Esophagus muscularis mucosa (tissue), 4 donors: ENCODE data around the gene ARHGAP15. TPM values are rescaled to one million over a fixed set of nuclear protein-coding genes. Genes with fewer than 3 reads are reported as not detected.

ENCODE experiments used
- DNase-seq: peaks from one replicate; pipeline ENCODE4 v3.0.0-alpha.2; 2017; ENCODE audit errors: extremely low spot score
- H3K27ac ChIP-seq, 4 donors: fragments of 200-600 bp; sonication (generic); replicated peaks in 1 of 4; 1 replicate in 3 of 4; 2 replicates in 1 of 4; pipeline ENCODE4 v1.5.1; 2016 to 2019; ENCODE audit warnings: mild to moderate bottlenecking in 1 of 4
- H3K27me3 ChIP-seq, 4 donors: fragments of 200-600 bp; sonication (generic); one replicate each; pipeline versions ENCODE4 v1.5.1 to v1.6.0; 2016 to 2019
- H3K36me3 ChIP-seq, 4 donors: fragments of 200-600 bp; sonication (generic); one replicate each; pipeline ENCODE4 v1.5.1; 2016 to 2019
- H3K4me1 ChIP-seq, 4 donors: fragments of 200-600 bp; sonication (generic); one replicate each; pipeline ENCODE4 v1.5.1; 2016 to 2019
- H3K4me3 ChIP-seq, 4 donors: fragments of 200-600 bp; sonication (generic); 1 replicate in 2 of 4; 2 replicates in 2 of 4; pipeline ENCODE4 v1.5.1; 2016 to 2019; ENCODE audit warnings: mild to moderate bottlenecking in 4 of 4, moderate library complexity in 1 of 4
- H3K9me3 ChIP-seq, 4 donors: fragments of 200-600 bp; sonication (generic); 1 replicate in 3 of 4; 2 replicates in 1 of 4; pipeline ENCODE4 v1.5.1; 2016 to 2019
- EP300 ChIP-seq: sonication (generic); formaldehyde crosslinking; IDR thresholded peaks from one replicate; pipeline ENCODE4 v1.6.1; 2017; ENCODE audit warnings: antibody characterized with exemption
- POLR2A ChIP-seq: fragments of 450-650 bp; IDR thresholded peaks from one replicate; pipeline ENCODE4 v1.6.1; 2017; ENCODE audit warnings: antibody characterized with exemption, moderate library complexity, mild to moderate bottlenecking, low read depth
- POLR2AphosphoS5 ChIP-seq, 2 donors: sonication (generic); formaldehyde crosslinking; IDR thresholded peaks; one replicate each; pipeline ENCODE4 v1.6.1; 2017; ENCODE audit warnings: antibody characterized with exemption in 2 of 2
- WGBS: methylation state at CpG from one replicate; pipeline ENCODE4 v1.1.5; 2018; 5-methylcytosine and 5-hydroxymethylcytosine counted together
- intact Hi-C: fragments of 100-400 bp; cut with DNase I; formaldehyde crosslinking; loops from one replicate; pipeline ENCODE4 v1.15.1; 2023
- total RNA-seq, 4 donors: library from RNA; depleted of rRNA; stranded (reverse); fragments of >200 nt; gene quantifications; one replicate each; pipeline versions ENCODE4 v1.1.0 to v1.2.1, GENCODE V29; 2016
- TF ChIP-seq, protein P1 (sequence below), 3 experiments: fragments of 200-600 bp in 2 of 3; fragments of 450-650 bp in 1 of 3; sonication (generic) in 2 of 3; IDR thresholded peaks; one replicate each; pipeline ENCODE4 v1.5.1; 2017 to 2019; ENCODE audit warnings: antibody characterized with exemption in 3 of 3, mild to moderate bottlenecking in 2 of 3, moderate library complexity in 1 of 3

The ARHGAP15 gene
- total RNA-seq, 4 donors from 2014 or later: 5.4 to 13.3 (median 7.1) TPM

DNA sequence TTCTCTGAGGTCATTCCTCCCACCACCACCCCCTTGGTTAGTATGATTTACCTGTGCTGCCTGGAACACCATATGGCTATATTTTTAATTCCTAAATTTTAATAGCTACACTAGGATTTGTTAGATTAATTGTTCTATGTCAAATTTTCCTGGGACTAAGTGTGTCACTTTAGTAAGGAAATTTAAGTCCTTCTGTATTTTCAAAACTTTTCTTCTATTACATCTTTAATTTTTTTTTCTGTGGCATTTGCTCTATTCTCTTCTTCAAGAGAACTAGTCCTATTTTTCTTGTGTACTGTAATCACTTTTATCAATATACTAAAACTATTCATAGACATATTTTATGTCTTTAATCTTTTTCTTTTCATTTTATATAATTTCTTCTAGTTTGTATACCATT lies 456.9 kb downstream of the ARHGAP15 start:
- Histone ChIP-seq H3K4me3 (no peak overlapping the region), H3K4me1 (peaks cover 0 to 5% (median 0%) of the 10 kb centered on the region in 4 donors), H3K36me3 (no peaks in the 10 kb centered on the region), H3K27ac (no peak overlapping the region), H3K9me3 (peaks cover 0 to 10% (median 0%) of the 10 kb centered on the region in 4 donors), H3K27me3 (no peaks in the 10 kb centered on the region)
- intact Hi-C loops: no loop called here
- TF ChIP-seq POLR2AphosphoS5 (IDR thresholded peaks at IDR 0.05): no peak
- TF ChIP-seq, protein P1, sequence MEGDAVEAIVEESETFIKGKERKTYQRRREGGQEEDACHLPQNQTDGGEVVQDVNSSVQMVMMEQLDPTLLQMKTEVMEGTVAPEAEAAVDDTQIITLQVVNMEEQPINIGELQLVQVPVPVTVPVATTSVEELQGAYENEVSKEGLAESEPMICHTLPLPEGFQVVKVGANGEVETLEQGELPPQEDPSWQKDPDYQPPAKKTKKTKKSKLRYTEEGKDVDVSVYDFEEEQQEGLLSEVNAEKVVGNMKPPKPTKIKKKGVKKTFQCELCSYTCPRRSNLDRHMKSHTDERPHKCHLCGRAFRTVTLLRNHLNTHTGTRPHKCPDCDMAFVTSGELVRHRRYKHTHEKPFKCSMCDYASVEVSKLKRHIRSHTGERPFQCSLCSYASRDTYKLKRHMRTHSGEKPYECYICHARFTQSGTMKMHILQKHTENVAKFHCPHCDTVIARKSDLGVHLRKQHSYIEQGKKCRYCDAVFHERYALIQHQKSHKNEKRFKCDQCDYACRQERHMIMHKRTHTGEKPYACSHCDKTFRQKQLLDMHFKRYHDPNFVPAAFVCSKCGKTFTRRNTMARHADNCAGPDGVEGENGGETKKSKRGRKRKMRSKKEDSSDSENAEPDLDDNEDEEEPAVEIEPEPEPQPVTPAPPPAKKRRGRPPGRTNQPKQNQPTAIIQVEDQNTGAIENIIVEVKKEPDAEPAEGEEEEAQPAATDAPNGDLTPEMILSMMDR (IDR thresholded peaks at IDR 0.05): no peak
- no peak for TF ChIP-seq EP300
- TF ChIP-seq POLR2A: no peak
- no peak for DNase-seq

DNA sequence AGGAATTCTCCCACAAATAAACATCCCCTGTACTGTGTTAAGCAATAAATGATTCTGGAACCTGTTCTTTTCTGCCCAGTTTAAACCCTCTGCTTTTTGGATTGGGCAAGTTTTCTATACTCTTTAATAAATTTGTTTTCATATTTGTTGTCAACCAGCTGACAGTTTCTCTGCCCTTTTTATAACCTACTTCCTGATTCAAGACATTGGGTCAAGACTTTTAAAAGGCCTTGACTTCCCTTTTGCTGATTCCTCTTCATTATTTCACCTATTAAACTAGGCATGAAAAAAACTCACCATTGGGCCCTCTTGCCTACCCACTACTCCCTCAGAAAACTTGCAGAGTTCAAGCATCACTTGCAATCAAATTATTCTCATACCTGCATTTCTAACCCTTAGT lies 459.5 kb downstream of the ARHGAP15 start:
- intact Hi-C loops: no loop called here
- Histone ChIP-seq H3K4me1 (no peaks in the 10 kb centered on the region), H3K27ac (no peak overlapping the region), H3K27me3 (no peaks in the 10 kb centered on the region), H3K9me3 (peaks cover 0 to 10% (median 0%) of the 10 kb centered on the region in 4 donors), H3K4me3 (no peak overlapping the region), H3K36me3 (no peaks in the 10 kb centered on the region)
- TF ChIP-seq POLR2A (no peak), EP300 (no peak), POLR2AphosphoS5 (IDR thresholded peaks at IDR 0.05) (no peak)
- TF ChIP-seq, protein P1 (IDR thresholded peaks at IDR 0.05): no peak
- DNase-seq: no peak

DNA sequence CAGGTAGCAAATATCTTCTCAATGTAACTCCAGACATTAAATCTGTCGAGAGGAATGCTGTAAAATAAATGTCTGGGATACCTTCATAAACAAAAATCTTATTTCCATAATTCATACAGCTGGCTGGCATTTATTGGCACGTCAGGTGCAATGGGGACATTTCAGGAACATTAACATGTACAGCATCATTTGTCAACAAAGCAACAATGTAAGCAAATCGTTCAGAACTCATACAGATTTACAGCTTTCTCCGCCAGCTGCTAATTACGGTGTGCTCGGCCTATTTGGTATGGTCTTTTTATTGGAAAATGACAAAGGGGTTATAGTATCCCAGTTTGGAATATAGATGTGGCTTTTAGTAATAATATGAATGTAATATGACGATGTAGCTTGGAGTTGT lies 464.9 kb downstream of the ARHGAP15 start:
- TF ChIP-seq, protein P1 (IDR thresholded peaks at IDR 0.05): no peak
- TF ChIP-seq EP300 (no peak), POLR2AphosphoS5 (IDR thresholded peaks at IDR 0.05) (no peak), POLR2A (no peak)
- DNase-seq: no peak
- no peaks in the 10 kb centered on the region for H3K27me3 ChIP-seq
- H3K4me3 ChIP-seq: no peak overlapping the region
- 79% methylated on average over 7 of the region's 7 CpGs for WGBS
- H3K4me1 ChIP-seq: no peaks in the 10 kb centered on the region
- intact Hi-C loops: no loop called here
- H3K9me3 ChIP-seq: no peaks in the 10 kb centered on the region
- no peak overlapping the region for H3K27ac ChIP-seq
- no peaks in the 10 kb centered on the region for H3K36me3 ChIP-seq

DNA sequence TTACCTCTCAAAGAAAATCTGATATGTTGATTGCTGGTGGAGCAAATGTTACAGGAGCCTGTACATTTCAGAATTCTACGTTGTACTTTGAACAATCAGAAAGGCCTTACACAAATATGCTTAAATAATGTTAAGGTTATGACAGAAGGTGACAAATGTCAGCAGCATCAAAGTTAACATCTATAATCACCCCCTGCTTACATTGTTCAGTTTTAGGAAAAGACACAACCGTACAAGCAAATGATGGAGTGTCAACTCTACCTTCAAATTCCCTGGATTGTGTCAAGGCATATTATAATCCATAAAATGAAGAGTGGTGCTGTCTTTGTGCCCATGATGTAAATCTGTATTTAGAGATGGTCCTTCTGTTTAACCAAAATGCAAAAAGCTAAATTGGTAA lies 465.5 kb downstream of the ARHGAP15 start:
- TF ChIP-seq POLR2A (no peak), EP300 (no peak), POLR2AphosphoS5 (IDR thresholded peaks at IDR 0.05) (no peak)
- TF ChIP-seq, protein P1 (IDR thresholded peaks at IDR 0.05): no peak
- intact Hi-C loops: no loop called here
- Histone ChIP-seq H3K4me1 (no peaks in the 10 kb centered on the region), H3K27me3 (no peaks in the 10 kb centered on the region), H3K27ac (no peak overlapping the region), H3K9me3 (no peaks in the 10 kb centered on the region), H3K4me3 (no peak overlapping the region), H3K36me3 (no peaks in the 10 kb centered on the region)
- no peak for DNase-seq
- 73% methylated on average over 2 of the region's 2 CpGs for WGBS

DNA sequence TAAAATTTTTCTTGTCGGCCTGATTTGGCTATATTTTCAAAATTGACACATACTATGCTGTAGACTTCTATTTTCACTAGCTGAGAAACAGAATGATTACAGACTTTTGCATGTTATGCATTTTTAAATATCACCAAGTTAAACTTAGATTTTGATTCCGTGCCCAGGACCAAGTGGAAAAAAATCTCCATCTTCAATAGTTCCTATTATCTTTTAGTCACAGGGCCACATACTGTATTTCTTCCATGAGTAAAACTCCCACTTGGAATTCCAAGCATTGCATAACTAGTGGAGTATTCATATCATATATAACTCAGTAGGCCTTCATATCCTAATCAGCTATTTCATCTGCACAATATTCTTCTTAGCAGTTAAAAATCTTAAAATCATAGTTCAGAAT lies 470.9 kb downstream of the ARHGAP15 start:
- H3K9me3 ChIP-seq: no peaks in the 10 kb centered on the region
- 61% methylated on average over 2 of the region's 2 CpGs for WGBS
- intact Hi-C loops: no loop called here
- H3K36me3 ChIP-seq: no peaks in the 10 kb centered on the region
- no peak for DNase-seq
- H3K4me1 ChIP-seq: no peaks in the 10 kb centered on the region
- H3K27me3 ChIP-seq: no peaks in the 10 kb centered on the region
- H3K27ac ChIP-seq: no peak overlapping the region
- no peak for TF ChIP-seq EP300
- TF ChIP-seq, protein P1 (IDR thresholded peaks at IDR 0.05): no peak
- TF ChIP-seq POLR2AphosphoS5 (IDR thresholded peaks at IDR 0.05): no peak
- no peak for TF ChIP-seq POLR2A
- no peak overlapping the region for H3K4me3 ChIP-seq
